K562 (cell line): ENCODE data around the gene CCSER1. TPM values are rescaled to one million over a fixed set of nuclear protein-coding genes. Genes with fewer than 3 reads are reported as not detected.

ENCODE experiments used
- ATAC-seq: fragments of 200-7000 bp; cut with Tn5 transposase; 3 replicates; pipeline ENCODE4 v1.9.1; 2020; ENCODE audit warnings: moderate library complexity
- BruUV-seq: library from RNA; stranded (reverse); fragments of 400-500 nt; replicated peaks from 2 replicates; lab custom pipeline; 2021; lab: Mats Ljungman, UMichigan
- CTCF ChIA-PET: fragments of 300-600 bp; formaldehyde crosslinking; extraction: SDS; loops from one replicate; lab custom pipeline; 2021; ENCODE audit warnings: low intra/inter-chr PET ratio; lab: Yijun Ruan, JAX
- POLR2A ChIA-PET: fragments of 300-600, 350-650 bp; sonication (Branson Sonifier 250); formaldehyde crosslinking; extraction: SDS; loops from one replicate; lab custom pipeline; 2021; ENCODE audit warnings: antibody characterized with exemption, inconsistent platforms; lab: Yijun Ruan, JAX
- DNase-seq, 4 experiments: peaks; one replicate each; pipeline versions ENCODE4 v3.0.0 to v3.0.0-alpha.2; 2011 to 2018; ENCODE audit warnings: low spot score in 3 of 4, mixed read lengths in 3 of 4; ENCODE audit errors: extremely low read depth in 1 of 4
- FAIRE-seq: peaks from 2 replicates; lab custom pipeline; 2011; peaks lifted over from hg19 to GRCh38; lab: Jason Lieb, UNC
- H2AFZ ChIP-seq: 2 replicates; pipeline ENCODE4 v1.6.0; 2011; ENCODE audit warnings: low read depth, low read length, control low read depth, inconsistent platforms
- H3K27ac ChIP-seq: fragments of 200-600 bp; 3 replicates; pipeline ENCODE4 v1.8.0; 2011; ENCODE audit warnings: low read depth, mild to moderate bottlenecking, control low read depth, inconsistent platforms, low read length, moderate library complexity, mixed read lengths; ENCODE audit errors: extremely low read depth
- H3K27me3 ChIP-seq, 2 experiments: fragments of 300-600 bp in 1 of 2; 2 replicates in 1 of 2; 3 replicates in 1 of 2; pipeline versions ENCODE4 v1.6.0 to v1.8.0; 2011; ENCODE audit warnings: inconsistent platforms in 2 of 2, low read length in 2 of 2, mild to moderate bottlenecking in 1 of 2, mixed read lengths in 1 of 2, moderate library complexity in 1 of 2; ENCODE audit not compliant: control insufficient read depth in 2 of 2, insufficient read depth in 2 of 2
- H3K36me3 ChIP-seq: fragments of 300-600 bp; 3 replicates; pipeline ENCODE4 v1.8.0; 2011; ENCODE audit warnings: mild to moderate bottlenecking, low read length, inconsistent platforms; ENCODE audit not compliant: control insufficient read depth, insufficient read depth
- H3K4me1 ChIP-seq, 2 experiments: fragments of 200-600 bp in 1 of 2; replicated peaks in 1 of 2; 2 replicates in 1 of 2; 3 replicates in 1 of 2; pipeline versions ENCODE4 v1.5.1 to v1.8.0; 2011; ENCODE audit warnings: inconsistent platforms in 2 of 2, low read length in 2 of 2, mild to moderate bottlenecking in 1 of 2, mixed read lengths in 1 of 2, moderate library complexity in 1 of 2; ENCODE audit not compliant: control insufficient read depth in 2 of 2, insufficient read depth in 2 of 2
- H3K4me2 ChIP-seq: 2 replicates; pipeline ENCODE4 v1.6.1; 2011; ENCODE audit warnings: low read length, control low read depth, inconsistent platforms, mixed read lengths; ENCODE audit not compliant: insufficient read depth
- H3K4me3 ChIP-seq: fragments of 200-600 bp; sonication (generic), shearing (Covaris generic); 2 replicates; pipeline ENCODE4 v1.5.1; 2016; ENCODE audit warnings: control low read depth, inconsistent platforms
- H3K79me2 ChIP-seq: fragments of 200-600 bp; 3 replicates; pipeline ENCODE4 v1.8.0; 2011; ENCODE audit warnings: low read length, inconsistent platforms; ENCODE audit not compliant: control insufficient read depth, insufficient read depth
- H3K9ac ChIP-seq, 2 experiments: 2 replicates each; pipeline versions ENCODE4 v1.6.0 to v1.6.1; 2011; ENCODE audit warnings: low read depth in 2 of 2, low read length in 2 of 2, control low read depth in 1 of 2, inconsistent platforms in 1 of 2, mild to moderate bottlenecking in 1 of 2, mixed read lengths in 1 of 2; ENCODE audit not compliant: insufficient read depth in 1 of 2
- H3K9me1 ChIP-seq: one replicate; pipeline ENCODE4 v1.6.0; 2011; ENCODE audit warnings: inconsistent platforms, mild to moderate bottlenecking, low read length, moderate library complexity; ENCODE audit not compliant: control insufficient read depth, insufficient read depth
- H3K9me3 ChIP-seq: replicated peaks from 2 replicates; pipeline ENCODE4 v1.5.1; 2011; ENCODE audit warnings: low read depth, low read length, inconsistent platforms; ENCODE audit not compliant: control insufficient read depth, insufficient read depth
- H4K20me1 ChIP-seq: replicated peaks from 2 replicates; pipeline ENCODE4 v1.6.1; 2011; ENCODE audit warnings: low read length, inconsistent platforms, mixed read lengths; ENCODE audit not compliant: control insufficient read depth, insufficient read depth
- FUS ChIP-seq: fragments of 200-400 bp; formaldehyde crosslinking; optimal IDR thresholded peaks from 2 replicates; pipeline ENCODE3; 2017; ENCODE audit warnings: low read depth, low read length
- HCFC1 ChIP-seq: IDR thresholded peaks from 2 replicates; pipeline ENCODE4 v1.6.1; 2012; ENCODE audit warnings: low read depth, low read length, improper control_type of control experiment
- MBD1 ChIP-seq: fragments of 250-450 bp; sonication (Bioruptor Pico); IDR thresholded peaks from 2 replicates; pipeline ENCODE4 v1.8.0; 2022; ENCODE audit warnings: inconsistent platforms
- MYC ChIP-seq, 2 experiments: fragments of 250-450 bp in 1 of 2; sonication (Bioruptor Pico) in 1 of 2; IDR thresholded peaks; 2 replicates each; pipeline versions ENCODE4 v1.5.1 to v1.6.1; 2012 to 2021; ENCODE audit warnings: low read depth in 2 of 2, borderline replicate concordance in 1 of 2, improper control_type of control experiment in 1 of 2, low read length in 1 of 2, mild to moderate bottlenecking in 1 of 2, moderate library complexity in 1 of 2
- PURB ChIP-seq: sonication (generic); formaldehyde crosslinking; IDR thresholded peaks from 2 replicates; pipeline ENCODE4 v1.9.0; 2021; ENCODE audit warnings: low read depth, mild to moderate bottlenecking, missing genetic modification reagents
- SMAD2 ChIP-seq: fragments of 150-350 bp; IDR thresholded peaks from 2 replicates; pipeline ENCODE4 v1.6.1; 2014; ENCODE audit warnings: low read depth, mild to moderate bottlenecking, low read length
- ZC3H4 ChIP-seq: sonication (generic); formaldehyde crosslinking; IDR thresholded peaks from 2 replicates; pipeline ENCODE4 v1.9.0; 2021; ENCODE audit warnings: missing genetic modification reagents, borderline replicate concordance
- ZNF23 ChIP-seq: fragments of 250-450 bp; sonication (Bioruptor Pico); IDR thresholded peaks from 2 replicates; pipeline ENCODE4 v1.4.0; 2020; ENCODE audit warnings: mild to moderate bottlenecking
- ZNF239 ChIP-seq: fragments of 250-450 bp; sonication (Bioruptor Pico); IDR thresholded peaks from 2 replicates; pipeline ENCODE4 v1.4.0; 2020; ENCODE audit warnings: mild to moderate bottlenecking
- ZNF76 ChIP-seq: fragments of 250-450 bp; sonication (Bioruptor Pico); IDR thresholded peaks from 2 replicates; pipeline ENCODE4 v1.4.0; 2020; ENCODE audit warnings: mild to moderate bottlenecking, moderate library complexity, borderline replicate concordance
- WGBS: fragments of 100-300 bp; shearing (Covaris generic); methylation state at CpG from one replicate; pipeline ENCODE4 v1.1.6; 2016; ENCODE audit warnings: low coverage, mixed read lengths; ENCODE audit not compliant: insufficient coverage; ENCODE audit errors: missing lambda C conversion rate; 5-methylcytosine and 5-hydroxymethylcytosine counted together
- in situ Hi-C: fragments of 300-500 bp; cut with MboI; formaldehyde crosslinking; loops from 4 replicates; pipeline ENCODE4 v1.15.0; 2018; ENCODE audit warnings: inconsistent platforms, mixed read lengths
- intact Hi-C: fragments of 100-400 bp; cut with micrococcal nuclease; formaldehyde crosslinking; loops from 2 replicates; pipeline ENCODE4 v1.14.2; 2022
- polyA plus RNA-seq, 8 experiments: library from polyadenylated mRNA; depleted of rRNA in 4 of 8; stranded (reverse) in 5 of 8; unstranded in 3 of 8; fragments of >200 nt; fragmentation: Nextera tagmentation in 2 of 8; fragmentation: Illumina TruSeq in 1 of 8; extraction: Ambion mirVana in 2 of 8; extraction: Trizol in 1 of 8; gene quantifications; 2 replicates each; pipeline versions ENCODE4 v1.2.1 to v1.2.3, GENCODE V29; 2011 to 2014; ENCODE audit warnings: inconsistent platforms in 1 of 8, missing spikeins in 1 of 8
- total RNA-seq, 7 experiments: library from RNA; depleted of rRNA in 6 of 7; stranded (reverse); fragments of >200 nt in 6 of 7; fragmentation: Illumina TruSeq in 2 of 7; extraction: Trizol in 2 of 7; gene quantifications; 2 replicates each; pipeline versions ENCODE4 v1.2.1 to v1.2.3, GENCODE V29; 2011 to 2021; ENCODE audit warnings: low replicate concordance in 1 of 7
- TF ChIP-seq, protein P1 (sequence below): fragments of 250-450 bp; sonication (Bioruptor Pico); IDR thresholded peaks from 2 replicates; pipeline ENCODE4 v1.9.0; 2021; ENCODE audit warnings: mild to moderate bottlenecking, inconsistent platforms
- TF ChIP-seq, protein P2 (sequence below): fragments of 450-650 bp; conservative IDR thresholded peaks from 2 replicates; pipeline ENCODE4 v1.6.1; 2016; ENCODE audit warnings: missing genetic modification characterization, low read depth, mild to moderate bottlenecking, missing compliant biosample characterization, moderate library complexity

Gene CCSER1
- total and polyA plus RNA-seq, 9 of the 15 experiments (the other 6 are each of a cell fraction or from before 2014, with no cell fraction given): not detected

DNA sequence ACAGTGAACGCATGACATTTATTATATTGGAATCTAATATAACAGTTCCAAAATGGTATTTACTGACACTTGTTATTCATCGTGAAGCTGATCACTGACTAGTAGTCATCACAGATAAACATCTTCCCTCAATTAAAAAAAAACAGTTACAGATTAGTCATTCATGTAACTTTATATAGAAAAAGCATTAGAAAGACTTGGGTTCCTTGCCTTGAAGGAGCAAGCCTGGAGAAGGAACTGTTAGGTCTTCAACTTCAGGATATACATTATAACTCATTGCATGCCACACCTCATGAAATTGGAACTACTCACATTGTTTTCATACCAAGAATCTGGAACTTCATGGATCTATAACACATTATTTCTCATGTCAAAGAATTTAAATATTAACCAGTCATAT, 317.7 kb downstream of the CCSER1 start:
- in situ Hi-C loops (no loop called here), intact Hi-C loops (no loop called here)
- Histone ChIP-seq H3K79me2 (no peaks in the 10 kb centered on the region), H4K20me1 (no peaks in the 10 kb centered on the region), H3K9ac (no peak overlapping the region), H2AFZ (no peak overlapping the region), H3K4me3 (no peak overlapping the region), H3K36me3 (no peaks in the 10 kb centered on the region), H3K4me2 (no peak overlapping the region), H3K4me1 (no peaks in the 10 kb centered on the region), H3K27me3 (no peaks in the 10 kb centered on the region), H3K9me3 (no peaks in the 10 kb centered on the region), H3K9me1 (no peaks in the 10 kb centered on the region), H3K27ac (no peak overlapping the region)
- CTCF ChIA-PET: no interaction called here
- POLR2A ChIA-PET: no interaction called here
- FAIRE-seq (no peak), DNase-seq (no peak), ATAC-seq (no peak)
- 0% methylated on average over 2 of the region's 2 CpGs for WGBS
- no TSS peak for BruUV-seq
- TF ChIP-seq ZNF239 (CRISPR knock-in tag) (no peak), FUS (no peak), ZC3H4 (CRISPR knock-in tag) (no peak), MBD1 (CRISPR knock-in tag) (no peak), HCFC1 (no peak), MYC (IDR thresholded peaks at IDR 0.05; ENCODE audit: low read depth, low read length) (no peak), MYC (CRISPR knock-in tag; IDR thresholded peaks at IDR 0.05; ENCODE audit: borderline replicate concordance, low read depth) (no peak), PURB (CRISPR knock-in tag) (no peak), ZNF76 (CRISPR knock-in tag) (no peak), SMAD2 (no peak), ZNF23 (CRISPR knock-in tag) (no peak)
- TF ChIP-seq, protein P1, sequence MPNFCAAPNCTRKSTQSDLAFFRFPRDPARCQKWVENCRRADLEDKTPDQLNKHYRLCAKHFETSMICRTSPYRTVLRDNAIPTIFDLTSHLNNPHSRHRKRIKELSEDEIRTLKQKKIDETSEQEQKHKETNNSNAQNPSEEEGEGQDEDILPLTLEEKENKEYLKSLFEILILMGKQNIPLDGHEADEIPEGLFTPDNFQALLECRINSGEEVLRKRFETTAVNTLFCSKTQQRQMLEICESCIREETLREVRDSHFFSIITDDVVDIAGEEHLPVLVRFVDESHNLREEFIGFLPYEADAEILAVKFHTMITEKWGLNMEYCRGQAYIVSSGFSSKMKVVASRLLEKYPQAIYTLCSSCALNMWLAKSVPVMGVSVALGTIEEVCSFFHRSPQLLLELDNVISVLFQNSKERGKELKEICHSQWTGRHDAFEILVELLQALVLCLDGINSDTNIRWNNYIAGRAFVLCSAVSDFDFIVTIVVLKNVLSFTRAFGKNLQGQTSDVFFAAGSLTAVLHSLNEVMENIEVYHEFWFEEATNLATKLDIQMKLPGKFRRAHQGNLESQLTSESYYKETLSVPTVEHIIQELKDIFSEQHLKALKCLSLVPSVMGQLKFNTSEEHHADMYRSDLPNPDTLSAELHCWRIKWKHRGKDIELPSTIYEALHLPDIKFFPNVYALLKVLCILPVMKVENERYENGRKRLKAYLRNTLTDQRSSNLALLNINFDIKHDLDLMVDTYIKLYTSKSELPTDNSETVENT (CRISPR knock-in tag): no peak
- TF ChIP-seq, protein P2, sequence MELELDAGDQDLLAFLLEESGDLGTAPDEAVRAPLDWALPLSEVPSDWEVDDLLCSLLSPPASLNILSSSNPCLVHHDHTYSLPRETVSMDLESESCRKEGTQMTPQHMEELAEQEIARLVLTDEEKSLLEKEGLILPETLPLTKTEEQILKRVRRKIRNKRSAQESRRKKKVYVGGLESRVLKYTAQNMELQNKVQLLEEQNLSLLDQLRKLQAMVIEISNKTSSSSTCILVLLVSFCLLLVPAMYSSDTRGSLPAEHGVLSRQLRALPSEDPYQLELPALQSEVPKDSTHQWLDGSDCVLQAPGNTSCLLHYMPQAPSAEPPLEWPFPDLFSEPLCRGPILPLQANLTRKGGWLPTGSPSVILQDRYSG (tag): no peak
